HT1080 (cell line): ENCODE measurements around the gene ABCF3. TPM values are rescaled to one million over a fixed set of nuclear protein-coding genes. Genes with fewer than 3 reads are reported as not detected.

Experiments used
- small RNA-seq: library from RNA; depleted of rRNA; stranded (forward); fragments of <200 nt; gene quantifications from one replicate; pipeline ENCODE3, GENCODE V24; 2014
- total RNA-seq: library from RNA; depleted of rRNA; stranded (reverse); fragments of >200 nt; shearing (Covaris generic); gene quantifications from 2 replicates; pipeline ENCODE4 v1.2.3, GENCODE V29; 2014; rRNA removed

The ABCF3 gene
- total RNA-seq, 1 experiment from 2014 or later, result 72.9 TPM

Small RNAs within 50 kb of the gene (small RNA-seq; reads per million reads assigned to genes)
- not detected for gene MIR1224

Other genes with a start within 250 kb of the ABCF3 start
- 17.3 and 18.2 TPM in 2 replicates for gene ABCC5, start 168.3 kb upstream of the ABCF3 start, total RNA-seq
- gene HTR3D, start 154.5 kb upstream of the ABCF3 start, total RNA-seq, result not detected in 2 replicates
- not detected in 2 replicates for gene HTR3C, start 133.2 kb upstream of the ABCF3 start, total RNA-seq
- gene HTR3E, start 89.1 kb upstream of the ABCF3 start, total RNA-seq, result not detected in 2 replicates
- 85.0 and 88.4 TPM in 2 replicates for gene EIF2B5, start 50.8 kb upstream of the ABCF3 start, total RNA-seq
- 38.6 and 46.8 TPM in 2 replicates for gene DVL3, start 30.8 kb upstream of the ABCF3 start, total RNA-seq
- gene AP2M1, start 11.3 kb upstream of the ABCF3 start, total RNA-seq, result 840 and 907 TPM in 2 replicates
- gene VWA5B2, start 43.4 kb downstream of the ABCF3 start, total RNA-seq, result not detected in 2 replicates
- gene ALG3, start 62.8 kb downstream of the ABCF3 start, total RNA-seq, result 93.3 and 146 TPM in 2 replicates
- gene EEF1AKMT4, start 63.5 kb downstream of the ABCF3 start, total RNA-seq, result 18.5 TPM in 2 replicates
- 3.6 and 10.5 TPM in 2 replicates for gene CAMK2N2, start 75.4 kb downstream of the ABCF3 start, total RNA-seq
- gene ECE2, start 89.8 kb downstream of the ABCF3 start, total RNA-seq, result not detected in 2 replicates
- 1,567 and 1,674 TPM in 2 replicates for gene PSMD2, start 113.0 kb downstream of the ABCF3 start, total RNA-seq
- gene EIF4G1, start 128.4 kb downstream of the ABCF3 start, total RNA-seq, result 750 and 760 TPM in 2 replicates
- 61.8 and 71.7 TPM in 2 replicates for gene FAM131A, start 151.4 kb downstream of the ABCF3 start, total RNA-seq
- gene CLCN2, start 175.4 kb downstream of the ABCF3 start, total RNA-seq, result 13.9 and 21.1 TPM in 2 replicates
- 327 and 330 TPM in 2 replicates for gene POLR2H, start 175.5 kb downstream of the ABCF3 start, total RNA-seq
- gene THPO, start 192.0 kb downstream of the ABCF3 start, total RNA-seq, result not detected in 2 replicates
- gene CHRD, start 193.9 kb downstream of the ABCF3 start, total RNA-seq, result 0.43 and 1.2 TPM in 2 replicates